BLaER1 treated with 17β-estradiol and CSF1 and Interleukin-3, amounts not matched to agents 10 nM and 100 nM (cell line): ENCODE data around the gene BCAS3.
"Not testable (repeated sequence)": the region's sequence is repeated elsewhere in the genome, so short reads cannot be mapped to it uniquely, and the experiment has no call there.

Experiments used
- H3K27ac ChIP-seq, 11 experiments: shearing (Covaris generic); formaldehyde crosslinking; 2 replicates each; pipeline ENCODE4 v1.8.1; 2022
- H3K27me3 ChIP-seq, 11 experiments: shearing (Covaris generic); formaldehyde crosslinking; 2 replicates each; pipeline ENCODE4 v1.8.1; 2022
- H3K36me3 ChIP-seq, 11 experiments: shearing (Covaris generic); formaldehyde crosslinking; 2 replicates each; pipeline ENCODE4 v1.8.1; 2022
- H3K4me1 ChIP-seq, 10 experiments: shearing (Covaris generic); formaldehyde crosslinking; 2 replicates each; pipeline ENCODE4 v1.8.1; 2022
- H3K4me2 ChIP-seq, 11 experiments: shearing (Covaris generic); formaldehyde crosslinking; 2 replicates each; pipeline ENCODE4 v1.8.1; 2022
- H3K4me3 ChIP-seq, 10 experiments: shearing (Covaris generic); formaldehyde crosslinking; 2 replicates each; pipeline ENCODE4 v1.8.1; 2022
- H3K9ac ChIP-seq, 11 experiments: shearing (Covaris generic); formaldehyde crosslinking; 2 replicates each; pipeline ENCODE4 v1.8.1; 2022
- H3K9me3 ChIP-seq, 11 experiments: shearing (Covaris generic); formaldehyde crosslinking; replicated peaks in 1 of 11; 2 replicates each; pipeline ENCODE4 v1.8.1; 2022
- H4K20me1 ChIP-seq, 11 experiments: shearing (Covaris generic); formaldehyde crosslinking; 2 replicates each; pipeline ENCODE4 v1.8.1; 2022
- Cebpa-rat ChIP-seq, 11 experiments: shearing (Covaris generic); IDR thresholded peaks; 2 replicates each; pipeline ENCODE4 v1.8.1; 2022

Gene BCAS3

GRCh38 chr17:60752873-60753577, 75.4 kb downstream of the BCAS3 start:
- H3K9me3 ChIP-seq, result peaks cover 0 to 4% (median 0%) of the 10 kb centered on the region in 11 experiments; a peak in 2 of 22 replicates
- no peak overlapping the region for H3K4me3 ChIP-seq
- no peak overlapping the region for H3K4me2 ChIP-seq
- no peak for TF ChIP-seq Cebpa-rat (IDR thresholded peaks at IDR 0.05)
- no peaks in the 10 kb centered on the region; a peak in 1 of 22 replicates for H4K20me1 ChIP-seq
- no peaks in the 10 kb centered on the region for H3K27me3 ChIP-seq
- no peak overlapping the region for H3K27ac ChIP-seq
- H3K4me1 ChIP-seq, result peaks cover 0 to 10% (median 0%) of the 10 kb centered on the region in 10 experiments; a peak in 3 of 20 replicates
- H3K36me3 ChIP-seq, result no peaks in the 10 kb centered on the region
- H3K9ac ChIP-seq, result no peak overlapping the region

DNA sequence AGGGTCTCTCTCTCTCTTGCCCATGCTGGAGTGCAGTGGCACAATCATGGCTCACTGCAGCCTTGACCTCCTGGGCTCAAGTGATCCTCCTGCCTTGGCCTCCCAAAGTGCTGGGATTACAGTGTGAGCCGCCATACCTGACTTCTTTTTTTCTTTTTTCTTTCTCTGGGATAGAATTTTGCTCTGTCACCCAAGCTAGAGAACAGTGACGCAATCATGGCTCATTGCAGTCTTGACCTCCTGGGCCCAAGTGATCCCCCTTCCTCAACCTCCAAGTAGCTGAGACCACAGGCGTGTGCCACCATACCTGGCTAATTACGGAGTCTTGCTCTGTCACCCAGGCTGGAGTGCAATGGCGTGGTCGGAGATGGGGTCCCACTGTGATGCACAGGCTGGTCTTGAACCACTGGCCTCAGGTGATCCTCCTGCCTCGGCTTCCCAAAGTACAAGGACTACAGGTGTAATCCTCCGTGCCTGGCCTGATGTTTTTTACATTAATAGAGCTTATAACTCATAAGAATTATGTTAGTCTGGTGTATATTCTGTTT, 76.5 kb downstream of the BCAS3 start:
- H3K9ac ChIP-seq, result no peak overlapping the region
- no peaks in the 10 kb centered on the region for H3K36me3 ChIP-seq
- no peaks in the 10 kb centered on the region for H3K27me3 ChIP-seq
- no peak overlapping the region for H3K4me2 ChIP-seq
- no peak overlapping the region for H3K4me3 ChIP-seq
- no peak for TF ChIP-seq Cebpa-rat (IDR thresholded peaks at IDR 0.05)
- H3K4me1 ChIP-seq, result peaks cover 0 to 10% (median 0%) of the 10 kb centered on the region in 10 experiments; a peak in 3 of 20 replicates
- no peaks in the 10 kb centered on the region; a peak in 1 of 22 replicates for H4K20me1 ChIP-seq
- H3K27ac ChIP-seq, result no peak overlapping the region
- H3K9me3 ChIP-seq, result peaks cover 0 to 4% (median 0%) of the 10 kb centered on the region in 11 experiments; a peak in 2 of 22 replicates

DNA sequence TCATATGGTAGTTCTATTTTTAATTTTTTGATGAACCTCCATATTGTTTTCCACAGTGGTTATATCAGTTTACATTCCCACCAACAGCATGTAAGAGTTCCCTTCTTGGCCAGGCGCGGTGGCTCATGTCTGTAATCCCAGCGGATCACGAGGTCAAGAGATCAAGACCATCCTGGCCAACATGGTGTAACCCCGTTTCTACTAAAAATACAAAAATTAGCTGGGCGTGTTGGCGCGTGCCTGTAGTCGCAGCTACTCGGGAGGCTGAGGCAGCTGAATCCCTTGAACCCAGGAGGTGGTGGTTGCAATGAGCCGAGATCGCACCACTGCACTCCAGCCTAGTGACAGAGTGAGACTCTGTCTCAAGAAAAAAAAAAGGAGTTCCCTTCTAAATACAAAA, 79.1 kb downstream of the BCAS3 start:
- not testable (repeated sequence) for H3K27me3 ChIP-seq, H3K4me3 ChIP-seq, H3K4me1 ChIP-seq, H3K36me3 ChIP-seq, H3K4me2 ChIP-seq, H4K20me1 ChIP-seq, H3K27ac ChIP-seq, H3K9ac ChIP-seq
- peaks cover 0 to 21% (median 10%) of the 10 kb centered on the region in 11 experiments; a peak in 15 of 22 replicates for H3K9me3 ChIP-seq

- H3K4me2 ChIP-seq, result no peak overlapping the region
- H3K27ac ChIP-seq, result no peak overlapping the region
- peaks cover 0 to 21% (median 10%) of the 10 kb centered on the region in 11 experiments; a peak in 15 of 22 replicates for H3K9me3 ChIP-seq
- TF ChIP-seq Cebpa-rat (IDR thresholded peaks at IDR 0.05), result no peak
- H3K36me3 ChIP-seq, result peaks cover 0 to 8% (median 0%) of the 10 kb centered on the region in 11 experiments; a peak in 2 of 22 replicates
- no peak overlapping the region for H3K9ac ChIP-seq
- no peak overlapping the region for H3K4me3 ChIP-seq
- no peaks in the 10 kb centered on the region for H4K20me1 ChIP-seq
- H3K4me1 ChIP-seq, result no peaks in the 10 kb centered on the region
- H3K27me3 ChIP-seq, result no peaks in the 10 kb centered on the region
These were observed 79.8 kb downstream of the BCAS3 start for GRCh38 chr17:60757437-60757836.

DNA sequence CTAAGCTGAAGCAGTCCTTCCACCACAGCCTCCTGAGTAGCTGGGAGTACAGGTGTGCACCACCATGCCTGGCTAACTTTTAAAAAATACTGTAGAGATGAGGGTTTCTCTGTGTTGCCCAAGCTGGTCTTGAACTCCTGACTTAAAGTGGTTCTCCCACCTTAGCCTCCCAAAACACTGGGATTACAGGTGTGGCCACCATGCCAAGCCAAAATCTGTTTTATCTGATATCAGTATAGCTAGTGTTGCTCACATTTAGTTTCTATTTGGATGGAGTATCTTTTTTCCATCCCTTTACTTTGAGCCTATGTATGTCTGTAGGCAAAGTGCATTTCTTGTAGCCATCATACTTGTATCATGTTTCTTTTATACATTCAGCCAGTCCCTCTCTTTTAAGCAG, 82.1 kb downstream of the BCAS3 start:
- Histone ChIP-seq H3K27me3 (no peaks in the 10 kb centered on the region), H3K4me2 (no peak overlapping the region), H4K20me1 (no peaks in the 10 kb centered on the region), H3K4me1 (no peaks in the 10 kb centered on the region), H3K9me3 (peaks cover 0 to 21% (median 10%) of the 10 kb centered on the region in 11 experiments; a peak in 15 of 22 replicates), H3K36me3 (peaks cover 0 to 8% (median 0%) of the 10 kb centered on the region in 11 experiments; a peak in 2 of 22 replicates), H3K27ac (no peak overlapping the region), H3K4me3 (no peak overlapping the region), H3K9ac (no peak overlapping the region)
- TF ChIP-seq Cebpa-rat (IDR thresholded peaks at IDR 0.05), result no peak

DNA sequence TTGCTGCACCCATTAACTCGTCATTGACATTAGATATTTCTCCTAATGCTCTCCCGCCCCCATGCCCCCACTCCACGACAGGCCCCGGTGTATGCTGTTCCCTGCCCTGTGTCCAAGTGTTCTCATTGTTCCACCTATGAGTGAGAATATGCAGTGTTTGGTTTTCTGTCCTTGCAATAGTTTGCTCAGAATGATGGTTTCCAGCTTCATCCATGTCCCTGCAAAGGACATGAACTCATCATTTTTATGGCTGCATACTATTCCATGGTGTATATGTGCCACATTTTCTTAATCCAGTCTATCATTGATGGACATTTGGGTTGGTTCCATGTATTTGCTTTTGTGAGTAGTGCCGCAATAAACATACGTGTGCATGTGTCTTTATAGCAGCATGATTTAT, 83.7 kb downstream of the BCAS3 start:
- H3K36me3 ChIP-seq, H3K9ac ChIP-seq, H4K20me1 ChIP-seq, H3K27me3 ChIP-seq, H3K4me3 ChIP-seq, H3K4me1 ChIP-seq, H3K27ac ChIP-seq, H3K4me2 ChIP-seq: not testable (repeated sequence)
- H3K9me3 ChIP-seq, result peaks cover 0 to 21% (median 10%) of the 10 kb centered on the region in 11 experiments; a peak in 15 of 22 replicates

- Histone ChIP-seq H3K9me3 (peaks cover 0 to 4% (median 0%) of the 10 kb centered on the region in 11 experiments; a peak in 2 of 22 replicates), H3K4me3 (no peak overlapping the region), H4K20me1 (no peaks in the 10 kb centered on the region), H3K4me1 (peaks cover 0 to 8% (median 0%) of the 10 kb centered on the region in 10 experiments; a peak in 10 of 20 replicates), H3K27me3 (no peaks in the 10 kb centered on the region), H3K36me3 (no peaks in the 10 kb centered on the region; a peak in 1 of 22 replicates), H3K27ac (no peak overlapping the region), H3K9ac (no peak overlapping the region), H3K4me2 (no peak overlapping the region)
- no peak for TF ChIP-seq Cebpa-rat (IDR thresholded peaks at IDR 0.05)
These were observed 89.1 kb downstream of the BCAS3 start for GRCh38 chr17:60766778-60767190.

DNA sequence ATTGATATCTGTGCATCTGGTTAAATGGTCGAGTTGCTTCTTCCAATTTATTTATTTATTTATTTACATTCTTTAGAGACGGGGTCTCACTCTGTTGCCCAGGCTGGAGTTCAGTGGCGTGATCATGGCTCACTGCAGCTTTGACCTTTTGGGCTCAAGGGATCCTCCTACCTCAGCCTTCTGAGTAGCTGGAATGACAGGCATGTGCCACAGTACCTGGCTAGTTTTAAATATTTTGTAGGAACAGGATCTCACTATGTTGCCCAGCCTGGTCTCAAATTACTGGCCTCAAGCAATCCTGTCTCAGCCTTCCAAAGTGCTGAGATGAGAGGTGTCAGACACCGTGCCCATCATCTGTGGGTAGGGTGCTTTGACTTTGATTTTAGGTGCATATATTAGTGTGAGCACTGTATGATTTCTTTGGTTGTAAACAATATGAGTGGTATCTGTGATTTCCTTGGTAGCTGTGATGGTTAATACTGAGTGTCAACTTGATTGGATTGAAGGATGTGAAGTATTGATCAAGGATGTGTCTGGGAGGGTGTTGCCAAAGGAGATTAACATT, 90.2 kb downstream of the BCAS3 start:
- peaks cover 0 to 8% (median 0%) of the 10 kb centered on the region in 10 experiments; a peak in 10 of 20 replicates for H3K4me1 ChIP-seq
- no peak overlapping the region for H3K4me3 ChIP-seq
- peaks cover 0 to 4% (median 0%) of the 10 kb centered on the region in 11 experiments; a peak in 1 of 22 replicates for H3K9me3 ChIP-seq
- no peaks in the 10 kb centered on the region for H3K27me3 ChIP-seq
- TF ChIP-seq Cebpa-rat (IDR thresholded peaks at IDR 0.05), result no peak
- H3K4me2 ChIP-seq, result no peak overlapping the region
- no peaks in the 10 kb centered on the region for H4K20me1 ChIP-seq
- no peak overlapping the region for H3K9ac ChIP-seq
- no peak overlapping the region for H3K27ac ChIP-seq
- H3K36me3 ChIP-seq, result no peaks in the 10 kb centered on the region; a peak in 1 of 22 replicates

DNA sequence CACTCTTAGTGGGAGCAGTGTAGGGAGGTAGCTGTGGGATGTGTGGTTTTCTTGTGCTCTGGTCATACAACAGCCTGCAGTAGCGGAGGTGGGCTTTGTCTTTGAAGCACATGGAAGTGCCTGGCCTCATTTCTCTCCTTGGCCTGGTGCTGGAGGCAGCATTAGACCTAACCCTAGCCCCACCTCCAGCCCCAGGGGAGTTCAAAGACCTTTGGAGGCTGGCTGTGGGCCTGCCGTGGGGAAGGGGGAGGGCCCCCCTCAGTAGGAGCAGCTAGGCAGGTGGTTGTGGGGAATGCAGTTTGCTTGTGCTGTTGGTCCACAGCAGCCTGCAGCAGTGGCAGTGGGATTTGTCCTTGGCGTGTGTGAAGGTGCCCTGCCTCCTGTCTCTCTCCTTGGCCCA, 91.7 kb downstream of the BCAS3 start:
- no peak for TF ChIP-seq Cebpa-rat (IDR thresholded peaks at IDR 0.05)
- Histone ChIP-seq H3K9ac (no peak overlapping the region), H3K9me3 (peaks cover 0 to 4% (median 0%) of the 10 kb centered on the region in 11 experiments; a peak in 1 of 22 replicates), H3K27me3 (no peaks in the 10 kb centered on the region), H3K4me1 (peaks cover 0 to 8% (median 0%) of the 10 kb centered on the region in 10 experiments; a peak in 10 of 20 replicates), H4K20me1 (no peaks in the 10 kb centered on the region), H3K27ac (no peak overlapping the region), H3K4me2 (peak overlapping the region in 2 of 11 experiments; percentile 34; a peak in 3 of 22 replicates), H3K4me3 (no peak overlapping the region), H3K36me3 (no peaks in the 10 kb centered on the region; a peak in 1 of 22 replicates)
